K562 (cell line): ENCODE data around the gene LY6G6D. TPM values are rescaled to one million over a fixed set of nuclear protein-coding genes. Genes with fewer than 3 reads are reported as not detected.
A peak's percentile ranks its signal among the peaks of the same experiment; 100 is the strongest.

Experiments
- CBX5 ChIP-seq: IDR thresholded peaks from 2 replicates; pipeline ENCODE4 v1.6.1; 2014; ENCODE audit warnings: low read depth, borderline replicate concordance
- GATA2 ChIP-seq: sonication (generic); formaldehyde crosslinking; IDR thresholded peaks from 2 replicates; pipeline ENCODE4 v1.4.0; 2020; ENCODE audit warnings: mild to moderate bottlenecking, missing genetic modification reagents
- HLTF ChIP-seq: fragments of 450-650 bp; IDR thresholded peaks from 2 replicates; pipeline ENCODE4 v1.6.1; 2016
- MYC ChIP-seq, 2 experiments: fragments of 250-450 bp in 1 of 2; sonication (Bioruptor Pico) in 1 of 2; IDR thresholded peaks; 2 replicates each; pipeline versions ENCODE4 v1.5.1 to v1.6.1; 2012 to 2021; ENCODE audit warnings: low read depth in 2 of 2, borderline replicate concordance in 1 of 2, improper control_type of control experiment in 1 of 2, low read length in 1 of 2, mild to moderate bottlenecking in 1 of 2, moderate library complexity in 1 of 2
- NEUROD1 ChIP-seq: fragments of 150-350 bp; IDR thresholded peaks from 2 replicates; pipeline ENCODE4 v1.6.1; 2014; ENCODE audit warnings: borderline replicate concordance, low read length, low read depth; ENCODE audit not compliant: partially characterized antibody
- NFIX ChIP-seq: fragments of 250-450 bp; sonication (Bioruptor Pico); IDR thresholded peaks from 2 replicates; pipeline ENCODE4 v1.4.0; 2020; ENCODE audit warnings: low read depth, mild to moderate bottlenecking, moderate library complexity
- RB1 ChIP-seq: fragments of 450-650 bp; IDR thresholded peaks from 2 replicates; pipeline ENCODE4 v1.6.1; 2017; ENCODE audit warnings: low read depth, mild to moderate bottlenecking
- RBFOX2 ChIP-seq: fragments of 200-400 bp; formaldehyde crosslinking; IDR thresholded peaks from 2 replicates; pipeline ENCODE4 v1.6.1; 2017; ENCODE audit warnings: low read depth, mild to moderate bottlenecking, low read length, moderate library complexity
- RBM14 ChIP-seq: fragments of 200-400 bp; formaldehyde crosslinking; IDR thresholded peaks from 2 replicates; pipeline ENCODE4 v1.6.1; 2018; ENCODE audit warnings: low read depth, mild to moderate bottlenecking, low read length, moderate library complexity, borderline replicate concordance; ENCODE audit not compliant: insufficient read depth
- TARDBP ChIP-seq: fragments of 450-650 bp; IDR thresholded peaks from 2 replicates; pipeline ENCODE4 v1.6.1; 2016
- ZNF57 ChIP-seq: fragments of 450-650 bp; formaldehyde crosslinking; IDR thresholded peaks from 2 replicates; pipeline ENCODE4 v1.4.0; 2020; ENCODE audit warnings: mild to moderate bottlenecking, moderate library complexity
- polyA plus RNA-seq, 8 experiments: library from polyadenylated mRNA; depleted of rRNA in 4 of 8; stranded (reverse) in 5 of 8; unstranded in 3 of 8; fragments of >200 nt; fragmentation: Nextera tagmentation in 2 of 8; fragmentation: Illumina TruSeq in 1 of 8; extraction: Ambion mirVana in 2 of 8; extraction: Trizol in 1 of 8; gene quantifications; 2 replicates each; pipeline versions ENCODE4 v1.2.1 to v1.2.3, GENCODE V29; 2011 to 2014; ENCODE audit warnings: inconsistent platforms in 1 of 8, missing spikeins in 1 of 8
- total RNA-seq, 7 experiments: library from RNA; depleted of rRNA in 6 of 7; stranded (reverse); fragments of >200 nt in 6 of 7; fragmentation: Illumina TruSeq in 2 of 7; extraction: Trizol in 2 of 7; gene quantifications; 2 replicates each; pipeline versions ENCODE4 v1.2.1 to v1.2.3, GENCODE V29; 2011 to 2021; ENCODE audit warnings: low replicate concordance in 1 of 7
- TF ChIP-seq, protein P1 (sequence below): sonication (generic); formaldehyde crosslinking; IDR thresholded peaks from 2 replicates; pipeline ENCODE4 v1.8.1; 2022; ENCODE audit warnings: missing genetic modification reagents
- TF ChIP-seq, protein P2 (sequence below), 2 experiments: fragments of 450-650 bp; IDR thresholded peaks; 2 replicates each; pipeline ENCODE4 v1.6.1; 2018; ENCODE audit warnings: mild to moderate bottlenecking in 2 of 2, low read depth in 1 of 2; ENCODE audit not compliant: partially characterized antibody in 2 of 2

LY6G6D gene
- total and polyA plus RNA-seq, 9 of the 15 experiments (the other 6 are each of a cell fraction or from before 2014, with no cell fraction given), result 0.30 to 0.38 TPM; not detected in 7

DNA sequence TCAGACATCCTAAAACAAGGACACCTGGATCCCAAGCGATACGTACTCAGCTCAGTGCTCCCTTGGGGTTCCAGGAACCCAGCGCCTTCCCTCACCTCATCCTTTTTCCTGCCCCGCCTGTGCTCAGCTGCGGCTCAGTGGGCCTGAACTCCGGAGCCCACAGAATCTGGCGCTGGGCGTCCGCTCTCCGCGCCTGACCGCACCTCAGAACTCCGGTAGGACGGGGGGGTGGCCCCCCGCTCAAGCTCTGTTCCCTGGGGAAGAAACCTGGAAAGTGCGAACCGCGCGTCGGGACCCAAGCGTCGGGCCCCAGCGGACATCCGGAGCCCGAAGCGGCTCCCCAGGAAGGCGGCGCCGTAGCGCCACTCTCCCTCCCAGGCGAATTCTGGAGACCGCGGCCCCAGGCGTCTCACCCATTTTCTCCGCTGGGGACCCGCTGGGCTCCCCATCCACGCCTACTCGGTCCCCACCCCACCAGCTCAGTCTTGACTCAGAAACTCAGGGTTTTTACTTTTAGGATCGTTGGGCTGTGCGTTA lies 33.9 kb upstream of the LY6G6D start (continued):
- TF ChIP-seq, protein P1, sequence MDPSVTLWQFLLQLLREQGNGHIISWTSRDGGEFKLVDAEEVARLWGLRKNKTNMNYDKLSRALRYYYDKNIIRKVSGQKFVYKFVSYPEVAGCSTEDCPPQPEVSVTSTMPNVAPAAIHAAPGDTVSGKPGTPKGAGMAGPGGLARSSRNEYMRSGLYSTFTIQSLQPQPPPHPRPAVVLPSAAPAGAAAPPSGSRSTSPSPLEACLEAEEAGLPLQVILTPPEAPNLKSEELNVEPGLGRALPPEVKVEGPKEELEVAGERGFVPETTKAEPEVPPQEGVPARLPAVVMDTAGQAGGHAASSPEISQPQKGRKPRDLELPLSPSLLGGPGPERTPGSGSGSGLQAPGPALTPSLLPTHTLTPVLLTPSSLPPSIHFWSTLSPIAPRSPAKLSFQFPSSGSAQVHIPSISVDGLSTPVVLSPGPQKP (CRISPR knock-in tag), result no peak
- no peak for TF ChIP-seq RB1
- 0 out of 2 replicates have a peak, but pooled peaks have one; percentile 23 for TF ChIP-seq RBFOX2
- TF ChIP-seq NFIX (CRISPR knock-in tag), result no peak
- TF ChIP-seq ZNF57 (CRISPR knock-in tag), result no peak
- no peak for TF ChIP-seq GATA2 (CRISPR knock-in tag)
- TF ChIP-seq MYC (IDR thresholded peaks at IDR 0.05; ENCODE audit: low read depth, low read length), result no peak
- no peak for TF ChIP-seq MYC (CRISPR knock-in tag; IDR thresholded peaks at IDR 0.05; ENCODE audit: borderline replicate concordance, low read depth)
- TF ChIP-seq CBX5, result 0 out of 2 replicates have a peak, but pooled peaks have one; percentile 10
- TF ChIP-seq NEUROD1, result no peak
- TF ChIP-seq HLTF, result 0 out of 2 replicates have a peak, but pooled peaks have one; percentile 62
- TF ChIP-seq TARDBP, result 0 out of 2 replicates have a peak, but pooled peaks have one; percentile 13
- TF ChIP-seq RBM14, result peak; percentile 85; the same call in 1 of the 2 replicates
- TF ChIP-seq, protein P2, sequence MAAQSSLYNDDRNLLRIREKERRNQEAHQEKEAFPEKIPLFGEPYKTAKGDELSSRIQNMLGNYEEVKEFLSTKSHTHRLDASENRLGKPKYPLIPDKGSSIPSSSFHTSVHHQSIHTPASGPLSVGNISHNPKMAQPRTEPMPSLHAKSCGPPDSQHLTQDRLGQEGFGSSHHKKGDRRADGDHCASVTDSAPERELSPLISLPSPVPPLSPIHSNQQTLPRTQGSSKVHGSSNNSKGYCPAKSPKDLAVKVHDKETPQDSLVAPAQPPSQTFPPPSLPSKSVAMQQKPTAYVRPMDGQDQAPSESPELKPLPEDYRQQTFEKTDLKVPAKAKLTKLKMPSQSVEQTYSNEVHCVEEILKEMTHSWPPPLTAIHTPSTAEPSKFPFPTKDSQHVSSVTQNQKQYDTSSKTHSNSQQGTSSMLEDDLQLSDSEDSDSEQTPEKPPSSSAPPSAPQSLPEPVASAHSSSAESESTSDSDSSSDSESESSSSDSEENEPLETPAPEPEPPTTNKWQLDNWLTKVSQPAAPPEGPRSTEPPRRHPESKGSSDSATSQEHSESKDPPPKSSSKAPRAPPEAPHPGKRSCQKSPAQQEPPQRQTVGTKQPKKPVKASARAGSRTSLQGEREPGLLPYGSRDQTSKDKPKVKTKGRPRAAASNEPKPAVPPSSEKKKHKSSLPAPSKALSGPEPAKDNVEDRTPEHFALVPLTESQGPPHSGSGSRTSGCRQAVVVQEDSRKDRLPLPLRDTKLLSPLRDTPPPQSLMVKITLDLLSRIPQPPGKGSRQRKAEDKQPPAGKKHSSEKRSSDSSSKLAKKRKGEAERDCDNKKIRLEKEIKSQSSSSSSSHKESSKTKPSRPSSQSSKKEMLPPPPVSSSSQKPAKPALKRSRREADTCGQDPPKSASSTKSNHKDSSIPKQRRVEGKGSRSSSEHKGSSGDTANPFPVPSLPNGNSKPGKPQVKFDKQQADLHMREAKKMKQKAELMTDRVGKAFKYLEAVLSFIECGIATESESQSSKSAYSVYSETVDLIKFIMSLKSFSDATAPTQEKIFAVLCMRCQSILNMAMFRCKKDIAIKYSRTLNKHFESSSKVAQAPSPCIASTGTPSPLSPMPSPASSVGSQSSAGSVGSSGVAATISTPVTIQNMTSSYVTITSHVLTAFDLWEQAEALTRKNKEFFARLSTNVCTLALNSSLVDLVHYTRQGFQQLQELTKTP (IDR thresholded peaks at IDR 0.05; ENCODE audit: low read depth in 1 of 2, partially characterized antibody in 2 of 2), result peak in 1 of 2 experiments; percentile 5
